T-cell (primary cell): ENCODE results near the gene BAG3. TPM values are rescaled to one million over a fixed set of nuclear protein-coding genes. Genes with fewer than 3 reads are reported as not detected.
A peak's percentile ranks its signal among the peaks of the same experiment; 100 is the strongest.

Experiments used
- ATAC-seq, 4 experiments: fragments of 200-7000 bp in 3 of 4; fragments of 150-1000 bp in 1 of 4; cut with Tn5 transposase; replicated peaks in 1 of 4; 1 replicate in 3 of 4; 2 replicates in 1 of 4; pipeline ENCODE4 v1.10.0; 2021; ENCODE audit warnings: moderate library complexity in 3 of 4, mild to moderate bottlenecking in 2 of 4, moderate number of reproducible peaks in 1 of 4
- CTCF ChIA-PET, 2 donors: fragments of 300-600 bp; sonication (Branson Sonifier 250); formaldehyde crosslinking; loops; one replicate each; lab custom pipeline; 2022; ENCODE audit warnings: antibody characterized with exemption in 2 of 2; lab: Charles Lee
- POLR2A ChIA-PET, 2 donors: fragments of 300-600 bp; sonication (Branson Sonifier 250); formaldehyde crosslinking; loops; one replicate each; lab custom pipeline; 2022; ENCODE audit warnings: antibody characterized with exemption in 2 of 2; lab: Charles Lee
- DNase-seq, 35 experiments: peaks; one replicate each; pipeline versions ENCODE4 v3.0.0 to v3.0.0-alpha.2; 2013 to 2023
- H3K27ac ChIP-seq: one replicate; pipeline ENCODE4 v1.5.1; 2013; ENCODE audit warnings: low read length
- H3K27me3 ChIP-seq, 2 experiments: replicated peaks in 1 of 2; 1 replicate in 1 of 2; 2 replicates in 1 of 2; pipeline versions ENCODE4 v1.6.1 to v1.7.0; 2013; ENCODE audit warnings: low read length in 1 of 2, mixed read lengths in 1 of 2; ENCODE audit not compliant: control insufficient read depth in 2 of 2, insufficient read depth in 2 of 2; ENCODE audit errors: extremely low read depth in 1 of 2
- H3K36me3 ChIP-seq, 2 donors: 1 replicate in 1 of 2; 2 replicates in 1 of 2; pipeline versions ENCODE4 v1.6.1 to v1.7.0; 2013; ENCODE audit warnings: low read length in 1 of 2; ENCODE audit not compliant: control insufficient read depth in 2 of 2, insufficient read depth in 1 of 2; ENCODE audit errors: extremely low read depth in 1 of 2
- H3K4me1 ChIP-seq, 2 experiments: 1 replicate in 1 of 2; 2 replicates in 1 of 2; pipeline versions ENCODE4 v1.6.1 to v1.7.0; 2013; ENCODE audit warnings: low read length in 2 of 2, mixed read lengths in 1 of 2; ENCODE audit not compliant: insufficient read depth in 2 of 2, control insufficient read depth in 1 of 2; ENCODE audit errors: extremely low read depth in 1 of 2
- H3K4me3 ChIP-seq, 2 donors: 1 replicate in 1 of 2; 2 replicates in 1 of 2; pipeline versions ENCODE4 v1.5.1 to v1.7.0; 2013; ENCODE audit warnings: mild to moderate bottlenecking in 2 of 2, low read length in 1 of 2, moderate library complexity in 1 of 2; ENCODE audit not compliant: control insufficient read depth in 1 of 2; ENCODE audit errors: extremely low read depth in 1 of 2
- H3K9me3 ChIP-seq: 2 replicates; pipeline ENCODE4 v1.7.0; 2013
- H3K27ac Mint-ChIP-seq, 2 donors: one replicate each; pipeline ENCODE4 v1.8.0; 2020 to 2021; ENCODE audit warnings: mild to moderate bottlenecking in 2 of 2, mixed read lengths in 2 of 2
- H3K27me3 Mint-ChIP-seq, 2 donors: one replicate each; pipeline ENCODE4 v1.8.0; 2021 to 2022; ENCODE audit warnings: mixed read lengths in 2 of 2
- H3K36me3 Mint-ChIP-seq: one replicate; pipeline ENCODE4 v1.8.0; 2021; ENCODE audit warnings: mixed read lengths
- H3K4me1 Mint-ChIP-seq, 3 donors: one replicate each; pipeline ENCODE4 v1.8.0; 2020 to 2022; ENCODE audit warnings: mixed read lengths in 3 of 3, mild to moderate bottlenecking in 1 of 3
- H3K4me3 Mint-ChIP-seq, 3 donors: one replicate each; pipeline ENCODE4 v1.8.0; 2020 to 2022; ENCODE audit warnings: mild to moderate bottlenecking in 3 of 3, mixed read lengths in 3 of 3, moderate library complexity in 3 of 3
- H3K9me3 Mint-ChIP-seq, 3 donors: one replicate each; pipeline ENCODE4 v1.8.0; 2020 to 2022; ENCODE audit warnings: mixed read lengths in 3 of 3
- WGBS: methylation state at CpG from one replicate; pipeline ENCODE4 v1.1.5; 2013; ENCODE audit warnings: missing lambda C conversion rate; ENCODE audit not compliant: insufficient coverage; 5-methylcytosine and 5-hydroxymethylcytosine counted together
- total RNA-seq, 35 experiments: library from RNA in 6 of 35; stranded (reverse) in 6 of 35; fragments of 120-200 nt in 1 of 35; gene quantifications; one replicate each; pipeline versions ENCODE4 v1.2.1 to v1.2.4 and lab custom pipeline; 2013 to 2026

Gene BAG3
- total RNA-seq, 5 donors from 2014 or later (not counting 1 experiment from before 2014, with no cell fraction given) = 20.2 to 36.4 (median 23.7) TPM

DNA sequence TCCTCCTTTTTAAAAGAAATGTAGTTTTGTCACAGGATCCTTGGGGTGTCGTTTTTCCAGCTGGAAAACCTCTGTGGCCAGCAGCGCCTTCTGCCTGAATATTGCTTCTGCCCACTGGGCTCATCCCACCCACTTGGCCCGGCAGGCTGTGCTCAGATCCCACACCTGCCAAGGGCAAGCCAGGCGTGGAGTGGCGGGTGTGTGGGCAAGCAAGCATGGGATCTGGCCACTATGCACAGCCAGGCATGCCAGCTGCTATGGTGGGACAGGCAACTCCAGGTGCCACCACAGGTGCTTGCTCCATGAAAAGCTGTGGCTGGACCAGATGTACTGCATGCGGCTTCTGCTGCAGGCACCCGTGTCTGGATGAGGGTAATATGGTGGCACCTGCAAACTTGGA is 43.4 kb downstream of the BAG3 start:
- Mint-ChIP-seq H3K9me3 (no peaks in the 10 kb centered on the region), H3K4me1 (peaks cover 0 to 7% (median 0%) of the 10 kb centered on the region in 3 donors), H3K4me3 (no peak overlapping the region), H3K36me3 (no peaks in the 10 kb centered on the region), H3K27me3 (no peaks in the 10 kb centered on the region), H3K27ac (no peak overlapping the region)
- Histone ChIP-seq H3K4me1 (peaks cover 0 to 14% of the 10 kb centered on the region in 2 experiments), H3K36me3 (no peaks in the 10 kb centered on the region), H3K4me3 (no peak overlapping the region), H3K9me3 (no peaks in the 10 kb centered on the region), H3K27me3 (peaks cover 0 to 13% of the 10 kb centered on the region in 2 experiments), H3K27ac (no peak overlapping the region)
- ATAC-seq (no peak), DNase-seq (no peak)
- ChIA-PET CTCF (no interaction called here), POLR2A (interaction anchor here in 1 of 2 donors (0.5 kb wide), 1 partner anchor 33 kb away, joined by 3 read pairs; no protein-coding TSS in a partner anchor)
- WGBS = 94% methylated on average over 7 of the region's 7 CpGs

DNA sequence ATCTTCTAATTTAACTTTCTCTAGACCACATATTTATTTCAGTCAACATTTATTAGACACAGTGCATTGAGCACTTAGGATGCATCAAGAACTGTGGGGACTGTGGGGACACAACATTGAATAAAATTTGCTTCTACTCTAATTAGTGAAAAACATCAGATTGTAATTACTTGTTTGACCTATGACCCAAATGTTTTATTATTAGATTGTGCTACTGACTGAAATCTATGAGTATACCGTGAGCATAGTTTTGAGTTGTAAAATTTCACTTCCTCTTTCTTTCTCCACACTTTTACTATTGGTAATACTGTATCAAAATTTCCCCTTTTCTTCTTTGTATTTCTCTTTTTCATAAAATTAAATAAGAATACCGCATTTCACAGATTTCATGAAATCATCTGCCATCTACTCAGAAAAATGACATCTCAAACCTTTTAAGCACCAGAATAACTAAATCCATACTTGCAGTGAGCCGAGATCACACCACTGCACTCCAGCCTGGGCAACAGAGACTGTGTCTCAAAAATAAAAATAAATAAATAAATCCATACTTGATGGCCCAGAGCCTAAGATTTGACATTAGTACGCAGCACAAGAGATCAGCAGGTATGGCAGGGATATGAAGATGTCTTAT is 49.3 kb downstream of the BAG3 start:
- POLR2A ChIA-PET = interaction anchor here in 1 of 2 donors (0.6 kb wide), 1 partner anchor 165 kb away, joined by 3 read pairs; no protein-coding TSS in a partner anchor

DNA sequence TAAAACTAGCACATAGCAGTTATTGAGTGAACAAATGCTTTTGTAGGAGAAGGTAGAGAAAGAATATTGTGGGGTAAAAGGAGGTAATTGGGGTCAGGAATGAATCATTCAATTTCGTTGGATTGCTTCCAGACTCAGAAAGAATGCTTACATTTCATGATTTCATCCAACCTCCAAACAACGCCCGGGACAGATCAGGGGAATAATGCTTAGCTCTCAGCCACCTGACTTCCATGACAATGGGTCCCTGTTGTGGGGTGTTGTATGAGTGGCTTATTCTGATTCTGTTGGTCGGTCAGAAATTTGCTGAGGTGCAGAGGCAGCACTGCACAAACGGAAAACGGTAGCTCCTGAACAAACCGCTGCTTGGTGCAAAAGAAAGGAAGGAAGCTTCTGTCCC is 50.7 kb downstream of the BAG3 start:
- Mint-ChIP-seq H3K4me1 (peaks cover 10 to 35% (median 14%) of the 10 kb centered on the region in 3 donors), H3K36me3 (peaks cover 8% of the 10 kb centered on the region), H3K9me3 (peaks cover 8 to 9% (median 8%) of the 10 kb centered on the region in 3 donors), H3K4me3 (no peak overlapping the region), H3K27me3 (peaks cover 0 to 3% of the 10 kb centered on the region in 2 donors), H3K27ac (no peak overlapping the region)
- Histone ChIP-seq H3K27me3 (peaks cover 0 to 5% of the 10 kb centered on the region in 2 experiments), H3K27ac (no peak overlapping the region), H3K36me3 (no peaks in the 10 kb centered on the region), H3K4me3 (no peak overlapping the region), H3K4me1 (peaks cover 0 to 7% of the 10 kb centered on the region in 2 experiments), H3K9me3 (no peaks in the 10 kb centered on the region)
- 100% methylated on average over 1 of the region's 7 CpGs for WGBS
- DNase-seq = no peak
- ChIA-PET CTCF (no interaction called here), POLR2A (no interaction called here)
- no peak for ATAC-seq

More for the DNA sequence above, 49.3 kb downstream of the BAG3 start:
- Mint-ChIP-seq H3K9me3 (no peaks in the 10 kb centered on the region), H3K36me3 (no peaks in the 10 kb centered on the region), H3K27ac (no peak overlapping the region), H3K27me3 (peaks cover 0 to 3% of the 10 kb centered on the region in 2 donors), H3K4me1 (peaks cover 10 to 28% (median 14%) of the 10 kb centered on the region in 3 donors), H3K4me3 (no peak overlapping the region)
- Histone ChIP-seq H3K4me1 (peaks cover 0 to 4% of the 10 kb centered on the region in 2 experiments), H3K9me3 (no peaks in the 10 kb centered on the region), H3K36me3 (no peaks in the 10 kb centered on the region), H3K4me3 (no peak overlapping the region), H3K27ac (no peak overlapping the region), H3K27me3 (peaks cover 0 to 5% of the 10 kb centered on the region in 2 experiments)
- CTCF ChIA-PET = interaction anchor here in 1 of 2 donors (1.1 kb wide), 1 partner anchor 37 kb away, joined by 3 read pairs; no protein-coding TSS in a partner anchor
- no peak for ATAC-seq
- 72% methylated on average over 2 of the region's 4 CpGs for WGBS
- DNase-seq = no peak

DNA sequence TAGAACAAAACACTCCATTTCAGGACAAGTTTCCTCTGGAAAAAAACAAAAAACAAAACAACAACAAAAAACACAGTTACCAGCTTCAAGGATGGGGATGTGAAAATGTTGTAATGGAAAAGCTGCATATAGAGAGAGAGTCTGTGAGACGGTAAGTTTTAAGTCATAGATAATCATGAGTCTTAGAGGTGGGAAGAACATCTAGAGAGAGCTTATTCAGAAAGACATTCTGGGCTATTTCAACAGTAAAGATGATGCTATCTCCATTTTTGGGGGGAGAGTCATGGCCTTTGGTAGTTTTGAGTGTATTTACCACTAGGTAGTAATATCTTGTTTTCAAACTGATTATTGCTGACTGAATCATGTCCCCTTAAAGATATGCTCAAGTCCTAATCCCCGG is 51.4 kb downstream of the BAG3 start:
- no peaks in the 10 kb centered on the region for H3K36me3 ChIP-seq
- Mint-ChIP-seq H3K36me3 (peaks cover 13% of the 10 kb centered on the region), H3K4me1 (peaks cover 10 to 36% (median 14%) of the 10 kb centered on the region in 3 donors), H3K9me3 (peaks cover 9 to 17% (median 13%) of the 10 kb centered on the region in 3 donors), H3K4me3 (no peak overlapping the region), H3K27me3 (peaks cover 0 to 3% of the 10 kb centered on the region in 2 donors), H3K27ac (peak overlapping the region in 1 of 2 donors; percentile 54)
- no peak overlapping the region for H3K4me3 ChIP-seq
- ChIA-PET POLR2A (no interaction called here), CTCF (interaction anchor here in 1 of 2 donors (0.6 kb wide), 1 partner anchor 13 kb away, joined by 7 read pairs; no protein-coding TSS in a partner anchor)
- DNase-seq (no peak), ATAC-seq (no peak)
- H3K27ac ChIP-seq = no peak overlapping the region
- peaks cover 0 to 7% of the 10 kb centered on the region in 2 experiments for H3K4me1 ChIP-seq
- H3K9me3 ChIP-seq = no peaks in the 10 kb centered on the region
- WGBS = 10% methylated on average over 1 of the region's 2 CpGs
- H3K27me3 ChIP-seq = peaks cover 0 to 5% of the 10 kb centered on the region in 2 experiments

DNA sequence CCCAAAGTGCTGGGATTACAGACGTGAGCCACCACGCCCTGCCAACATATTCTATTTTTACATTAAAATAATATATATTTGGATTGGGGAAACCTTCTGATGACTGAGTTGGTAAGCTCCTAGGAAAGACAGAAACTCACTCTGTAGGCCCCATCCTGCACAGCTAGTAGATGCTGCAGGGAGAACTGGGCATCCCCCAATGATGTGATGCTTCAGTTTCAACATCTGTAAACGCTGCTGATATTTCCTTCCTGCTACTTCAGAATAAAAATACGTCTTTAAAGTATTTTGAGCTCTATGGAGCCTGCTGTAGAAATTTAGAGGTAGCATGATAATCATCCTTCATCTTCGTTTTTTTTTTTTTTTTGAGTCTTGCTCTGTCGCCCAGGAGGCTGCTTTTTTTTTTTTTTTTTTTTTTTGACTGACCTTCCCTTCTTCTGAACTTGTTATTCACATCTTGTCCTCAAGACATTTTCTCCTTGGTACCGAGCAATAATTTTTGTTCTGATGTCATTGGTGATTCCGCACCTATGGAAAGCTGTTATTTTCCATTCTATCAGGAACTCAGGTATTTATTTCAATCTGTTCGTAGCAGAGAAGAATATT is 52.8 kb downstream of the BAG3 start:
- no CpG with 5 or more reads among the region's 9 CpGs for WGBS
- H3K4me1 ChIP-seq = peaks cover 0 to 7% of the 10 kb centered on the region in 2 experiments
- Mint-ChIP-seq H3K27me3 (peaks cover 0 to 3% of the 10 kb centered on the region in 2 donors), H3K27ac (peak overlapping the region; percentile 52 to 75), H3K9me3 (peaks cover 9 to 17% (median 14%) of the 10 kb centered on the region in 3 donors), H3K4me3 (peak overlapping the region in 2 of 3 donors; percentile 8 to 60), H3K36me3 (peaks cover 14% of the 10 kb centered on the region), H3K4me1 (peaks cover 11 to 39% (median 14%) of the 10 kb centered on the region in 3 donors)
- POLR2A ChIA-PET = interaction anchor here in 1 of 2 donors (0.7 kb wide), 1 partner anchor 16 kb away, joined by 10 read pairs; no protein-coding TSS in a partner anchor
- ATAC-seq (peak in 1 of 4 experiments; percentile 31), DNase-seq (no peak)
- no peak overlapping the region for H3K4me3 ChIP-seq
- no peaks in the 10 kb centered on the region for H3K36me3 ChIP-seq
- CTCF ChIA-PET = interaction anchor here in 1 of 2 donors (1.2 kb wide), 1 partner anchor 17 kb away, joined by 4 read pairs; no protein-coding TSS in a partner anchor
- H3K27ac ChIP-seq = no peak overlapping the region
- H3K27me3 ChIP-seq = no peaks in the 10 kb centered on the region
- H3K9me3 ChIP-seq = no peaks in the 10 kb centered on the region

DNA sequence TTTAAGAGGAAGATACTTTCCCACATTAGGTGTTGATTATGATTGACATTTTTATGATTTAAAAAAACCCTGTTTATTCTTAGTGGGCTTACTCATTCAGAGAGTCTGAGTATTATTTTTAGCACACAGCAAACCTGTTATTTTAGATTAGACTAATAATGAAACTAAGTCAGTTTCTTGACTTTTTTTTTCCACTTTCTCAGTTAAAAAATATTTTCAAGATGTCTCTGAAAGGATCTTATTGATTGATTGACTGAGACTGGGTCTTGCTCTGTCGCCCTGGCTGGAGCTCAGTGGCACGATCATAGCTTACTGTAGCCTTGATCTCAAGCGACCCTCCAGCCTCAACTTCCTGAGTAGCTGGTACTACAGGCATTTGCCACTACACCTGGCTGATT is 54.3 kb downstream of the BAG3 start:
- H3K36me3 Mint-ChIP-seq = peaks cover 14% of the 10 kb centered on the region
- ATAC-seq (peak in 2 of 4 experiments; percentile 24 to 51), DNase-seq (no peak)
- peaks cover 0 to 3% of the 10 kb centered on the region in 2 donors for H3K27me3 Mint-ChIP-seq
- no peak overlapping the region for H3K4me3 ChIP-seq
- no peaks in the 10 kb centered on the region for H3K27me3 ChIP-seq
- peaks cover 0 to 7% of the 10 kb centered on the region in 2 experiments for H3K4me1 ChIP-seq
- H3K9me3 ChIP-seq = no peaks in the 10 kb centered on the region
- H3K27ac ChIP-seq = no peak overlapping the region
- H3K4me3 Mint-ChIP-seq = peak overlapping the region in 1 of 3 donors; percentile 60
- POLR2A ChIA-PET = no interaction called here
- CTCF ChIA-PET = interaction anchor here (0.6 to 1.2 kb wide), 3 partner anchors 18 to 102 kb away, joined by 3 to 5 read pairs (median 4); no protein-coding TSS in a partner anchor
- peaks cover 9 to 17% (median 14%) of the 10 kb centered on the region in 3 donors for H3K9me3 Mint-ChIP-seq
- no CpG with 5 or more reads among the region's 3 CpGs for WGBS
- peaks cover 13 to 39% (median 14%) of the 10 kb centered on the region in 3 donors for H3K4me1 Mint-ChIP-seq
- H3K36me3 ChIP-seq = no peaks in the 10 kb centered on the region
- H3K27ac Mint-ChIP-seq = peak overlapping the region; percentile 61 to 65
